ENCODE measurements around the gene STX8.

The STX8 gene

DNA sequence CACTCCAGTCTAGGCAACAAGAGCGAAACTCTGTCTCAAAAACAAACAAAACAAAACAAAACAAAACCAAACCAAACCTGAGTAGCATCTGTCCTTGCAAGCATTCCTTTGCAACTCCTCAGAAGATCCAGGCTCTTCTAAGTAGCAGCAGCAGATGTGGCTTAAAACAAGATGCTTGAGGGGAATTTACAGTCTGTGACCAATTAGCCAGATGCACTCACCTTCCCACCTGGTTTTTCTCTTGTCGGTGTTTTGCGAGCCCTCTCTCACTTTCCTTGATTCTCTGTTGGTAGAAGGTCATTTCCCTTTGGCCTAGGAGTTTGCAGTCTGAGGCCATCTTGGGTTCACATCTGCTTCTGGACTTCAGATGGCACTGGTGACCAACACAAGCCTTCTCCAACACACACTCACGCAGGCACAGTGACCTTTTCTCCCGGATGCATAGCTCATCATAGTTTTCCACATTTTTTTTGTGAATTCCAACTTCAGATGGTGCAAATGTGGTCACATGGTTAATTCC is 276.8 kb downstream of the STX8 start:
- Mint-ChIP-seq H3K9me3 (no peaks in the 10 kb centered on the region), H3K27ac (no peak overlapping the region), H3K27me3 (no peaks in the 10 kb centered on the region), H3K4me1 (ENCODE audit: low read depth) (peaks cover 6% of the 10 kb centered on the region), H3K36me3 (ENCODE audit: low read depth) (no peaks in the 10 kb centered on the region), H3K4me3 (no peak overlapping the region)
- no peak for DNase-seq

DNA sequence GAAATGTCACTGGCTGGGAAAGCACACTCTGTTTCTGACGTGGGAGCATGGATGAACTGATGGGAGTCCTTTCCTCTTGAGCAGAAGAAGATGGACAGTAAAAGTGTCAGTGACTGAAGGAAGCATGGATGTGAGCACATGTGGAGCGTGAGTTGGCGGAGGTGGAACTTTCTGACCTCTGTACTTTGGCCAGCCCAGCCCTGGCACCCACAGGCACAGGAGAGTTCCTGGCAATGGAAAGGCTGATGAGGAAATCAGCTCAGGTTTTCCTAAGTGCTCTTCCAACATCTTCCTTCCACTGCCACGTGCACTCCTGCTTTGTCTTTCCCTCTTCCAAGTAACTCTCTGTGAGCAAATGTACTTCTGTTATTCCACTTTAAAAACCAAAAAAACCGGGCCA is 277.5 kb downstream of the STX8 start:
- H3K4me3 Mint-ChIP-seq, result no peak overlapping the region
- no peak for DNase-seq
- peaks cover 6% of the 10 kb centered on the region for H3K4me1 Mint-ChIP-seq (ENCODE audit: low read depth)
- H3K36me3 Mint-ChIP-seq (ENCODE audit: low read depth), result no peaks in the 10 kb centered on the region
- no peak overlapping the region for H3K27ac Mint-ChIP-seq
- no peaks in the 10 kb centered on the region for H3K27me3 Mint-ChIP-seq
- H3K9me3 Mint-ChIP-seq, result no peaks in the 10 kb centered on the region

DNA sequence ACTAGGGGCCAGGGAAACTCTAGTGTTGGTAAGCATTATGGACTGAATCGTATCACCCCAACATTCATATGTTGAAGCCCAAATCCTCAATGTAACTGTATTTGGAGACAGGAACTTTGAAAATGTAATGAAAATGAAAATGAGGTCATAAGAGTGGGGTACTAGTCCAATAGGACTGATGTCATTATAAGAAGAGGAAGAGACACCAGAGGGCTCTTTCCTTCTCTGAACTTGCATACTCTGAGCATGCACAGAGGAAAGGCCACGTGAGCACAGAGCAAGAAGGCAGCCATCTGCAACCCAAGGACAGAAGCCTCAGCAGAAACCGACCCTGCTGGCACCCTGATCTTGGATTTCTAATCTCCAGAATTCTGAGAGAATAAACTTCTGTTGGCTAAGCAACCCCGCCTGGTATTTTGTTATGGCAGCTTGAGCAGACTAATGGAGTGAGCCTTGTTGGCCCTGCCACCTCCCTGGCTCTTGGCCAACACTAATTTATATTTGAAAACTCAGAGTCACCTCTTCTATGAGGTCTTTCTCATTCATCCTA is 280.9 kb downstream of the STX8 start:
- H3K9me3 Mint-ChIP-seq, result no peaks in the 10 kb centered on the region
- no peaks in the 10 kb centered on the region for H3K36me3 Mint-ChIP-seq (ENCODE audit: low read depth)
- H3K27me3 Mint-ChIP-seq, result no peaks in the 10 kb centered on the region
- no peak overlapping the region for H3K4me3 Mint-ChIP-seq
- no peak for DNase-seq
- peaks cover 34% of the 10 kb centered on the region for H3K4me1 Mint-ChIP-seq (ENCODE audit: low read depth)
- H3K27ac Mint-ChIP-seq, result no peak overlapping the region

DNA sequence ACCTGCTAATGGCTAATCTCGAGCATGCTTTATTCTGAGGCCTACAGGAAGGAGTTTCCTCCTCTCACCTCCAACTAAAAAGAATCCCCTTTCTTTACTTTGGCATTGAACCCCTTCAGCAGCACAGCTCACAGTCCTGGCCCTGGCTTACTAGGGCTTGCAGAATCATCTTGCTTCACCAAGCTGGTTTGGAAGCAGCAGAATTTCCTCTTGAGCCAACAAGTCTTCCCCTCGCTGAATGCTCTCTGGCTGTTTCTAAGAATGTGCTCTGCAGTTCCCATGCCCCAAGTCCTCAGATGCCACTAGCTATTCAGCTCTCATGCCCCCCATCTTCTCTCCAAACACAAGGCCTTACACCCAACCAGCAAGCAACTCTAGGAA is 283.1 kb downstream of the STX8 start:
- DNase-seq, result no peak
- Mint-ChIP-seq H3K27ac (no peak overlapping the region), H3K36me3 (ENCODE audit: low read depth) (no peaks in the 10 kb centered on the region), H3K4me1 (ENCODE audit: low read depth) (peaks cover 46% of the 10 kb centered on the region), H3K27me3 (no peaks in the 10 kb centered on the region), H3K9me3 (no peaks in the 10 kb centered on the region), H3K4me3 (no peak overlapping the region)

DNA sequence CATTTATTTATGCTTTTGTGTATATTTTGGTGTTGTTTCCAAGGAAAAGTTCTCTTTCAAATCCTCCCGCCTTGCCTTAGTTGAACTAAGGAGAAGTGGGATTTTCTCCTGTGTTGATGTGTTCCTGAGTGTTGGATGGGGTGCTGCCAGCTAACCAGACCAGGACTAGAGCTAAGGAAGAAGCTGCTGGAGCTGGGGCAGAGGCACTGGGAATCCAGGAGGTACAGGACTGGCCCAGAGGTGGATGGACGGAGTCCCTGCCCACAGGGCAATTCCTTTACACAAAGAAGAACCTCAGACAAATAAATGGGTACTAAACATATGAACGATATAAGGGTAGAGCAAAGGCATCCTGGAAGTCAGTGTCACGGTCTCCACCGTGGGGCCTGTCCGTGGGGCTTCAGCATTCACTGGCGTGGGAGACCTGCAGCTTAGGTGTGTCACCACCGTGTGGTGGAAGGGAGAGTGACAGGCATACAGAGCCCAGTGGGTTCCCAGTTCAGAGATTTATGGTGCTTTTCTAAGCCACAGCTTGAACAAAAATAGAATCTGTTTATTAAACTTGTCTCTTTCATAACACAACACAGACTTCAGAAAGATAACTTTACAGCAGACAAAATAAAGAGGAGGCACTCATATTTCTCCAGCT is 283.6 kb downstream of the STX8 start:
- no peaks in the 10 kb centered on the region for H3K36me3 Mint-ChIP-seq (ENCODE audit: low read depth)
- H3K4me3 Mint-ChIP-seq, result no peak overlapping the region
- peak overlapping the region; percentile 66 for H3K27ac Mint-ChIP-seq
- H3K4me1 Mint-ChIP-seq (ENCODE audit: low read depth), result peaks cover 49% of the 10 kb centered on the region
- no peaks in the 10 kb centered on the region for H3K9me3 Mint-ChIP-seq
- H3K27me3 Mint-ChIP-seq, result no peaks in the 10 kb centered on the region
- DNase-seq, result peak; percentile 65

DNA sequence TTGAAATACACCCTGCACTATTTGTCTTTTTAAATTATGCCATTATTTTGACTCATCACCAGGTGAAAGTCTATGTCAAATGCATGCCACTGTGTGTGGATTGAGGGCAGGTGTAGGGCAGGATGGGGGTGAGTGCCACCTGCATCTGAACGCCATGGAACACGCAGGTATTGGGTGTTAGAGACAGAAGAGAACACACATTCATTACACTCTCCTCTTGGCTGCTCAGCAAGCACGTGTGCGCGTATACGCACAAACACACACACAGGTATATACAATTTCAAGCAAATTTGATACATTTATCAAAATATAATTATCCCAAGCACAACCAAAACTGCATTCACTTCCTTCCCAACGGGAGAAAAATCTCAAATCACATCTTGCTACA is 285.4 kb downstream of the STX8 start:
- Mint-ChIP-seq H3K27me3 (no peaks in the 10 kb centered on the region), H3K27ac (peak overlapping the region; percentile 91), H3K4me1 (ENCODE audit: low read depth) (peaks cover 65% of the 10 kb centered on the region), H3K9me3 (no peaks in the 10 kb centered on the region), H3K36me3 (ENCODE audit: low read depth) (no peaks in the 10 kb centered on the region), H3K4me3 (peak overlapping the region; percentile 44)
- peak; percentile 55 for DNase-seq

DNA sequence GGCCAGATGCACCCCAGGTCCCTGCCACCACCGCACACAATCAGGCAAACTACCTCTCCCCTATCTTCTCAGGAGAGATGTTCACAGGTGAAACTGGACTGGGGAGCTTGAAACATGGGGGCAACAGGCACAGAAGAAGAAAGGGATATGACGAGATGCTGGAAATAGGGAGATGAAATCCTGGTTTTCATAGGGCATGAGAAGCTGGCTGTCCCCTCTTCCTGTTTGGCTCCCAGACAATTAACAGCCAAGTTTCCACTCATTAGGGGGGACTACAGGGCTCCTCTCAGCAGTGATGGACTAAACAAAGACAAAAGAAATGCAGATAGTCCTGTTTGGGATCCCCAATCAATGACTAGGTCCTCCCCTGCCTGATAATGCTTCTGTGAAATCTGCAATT is 288.3 kb downstream of the STX8 start:
- Mint-ChIP-seq H3K27ac (no peak overlapping the region), H3K4me1 (ENCODE audit: low read depth) (peaks cover 58% of the 10 kb centered on the region), H3K4me3 (no peak overlapping the region), H3K27me3 (no peaks in the 10 kb centered on the region), H3K36me3 (ENCODE audit: low read depth) (peaks cover 2% of the 10 kb centered on the region), H3K9me3 (no peaks in the 10 kb centered on the region)
- no peak for DNase-seq

DNA sequence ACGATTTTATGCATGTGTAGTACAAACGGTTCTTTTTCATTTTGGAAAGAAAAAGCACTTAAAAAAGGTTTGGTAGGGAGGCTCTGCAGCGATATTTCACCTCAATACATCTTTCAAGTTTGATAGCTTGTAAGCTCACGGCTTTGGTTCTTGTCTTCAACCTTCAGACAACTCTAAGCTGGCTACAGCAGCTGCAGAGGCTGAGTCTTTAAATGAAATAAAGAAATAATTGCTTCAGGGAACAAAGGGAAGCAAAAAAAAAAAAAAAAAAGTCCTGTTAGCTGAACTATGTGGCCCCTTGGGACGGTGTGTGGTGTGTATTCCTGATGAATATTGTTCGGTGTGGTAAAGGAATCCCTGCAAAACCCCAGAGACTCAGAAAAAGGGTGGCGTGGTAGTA is 289.2 kb downstream of the STX8 start:
- DNase-seq, result no peak
- H3K9me3 Mint-ChIP-seq, result no peaks in the 10 kb centered on the region
- H3K27me3 Mint-ChIP-seq, result no peaks in the 10 kb centered on the region
- H3K4me1 Mint-ChIP-seq (ENCODE audit: low read depth), result peaks cover 52% of the 10 kb centered on the region
- no peak overlapping the region for H3K4me3 Mint-ChIP-seq
- H3K27ac Mint-ChIP-seq, result peak overlapping the region; percentile 4
- H3K36me3 Mint-ChIP-seq (ENCODE audit: low read depth), result peaks cover 2% of the 10 kb centered on the region

DNA sequence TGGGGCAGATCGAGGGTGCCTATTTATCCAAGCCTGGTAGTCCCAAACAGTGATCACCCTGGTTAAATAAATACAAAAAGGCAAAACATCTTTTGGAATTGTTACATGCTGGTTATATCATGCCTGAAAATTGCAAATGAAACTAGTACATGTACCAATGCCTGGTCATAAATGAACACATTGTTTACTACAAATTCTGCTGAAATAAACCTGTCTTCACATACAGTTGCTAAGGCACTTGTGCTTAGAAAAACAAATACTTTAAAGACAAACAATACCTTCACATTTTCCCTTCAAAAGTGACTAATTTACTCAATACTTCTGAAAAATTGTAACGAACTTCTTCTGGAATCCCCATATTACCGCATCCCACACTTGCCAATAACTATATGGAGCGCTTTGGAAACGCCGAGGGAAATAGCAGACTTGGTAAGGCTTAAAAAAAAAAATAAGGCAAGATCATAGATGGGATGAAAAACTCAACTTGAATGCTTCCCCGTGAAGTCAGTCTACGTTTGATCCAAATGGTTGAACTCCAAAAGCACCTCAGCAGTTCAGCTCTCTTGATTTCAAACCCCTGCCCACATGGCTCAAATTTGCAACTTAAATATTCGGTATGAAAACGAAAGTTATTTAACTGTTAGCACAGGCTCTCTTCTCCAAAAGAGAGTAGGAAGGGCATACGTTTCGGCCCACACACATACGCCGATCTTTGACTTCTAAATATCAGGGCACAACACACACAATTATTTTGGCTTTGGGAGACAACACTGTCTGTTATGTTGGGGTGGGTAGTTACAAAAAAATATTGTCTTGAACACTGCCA is 289.8 kb downstream of the STX8 start:
- H3K27ac Mint-ChIP-seq, result no peak overlapping the region
- H3K4me3 Mint-ChIP-seq, result no peak overlapping the region
- DNase-seq, result no peak
- peaks cover 2% of the 10 kb centered on the region for H3K36me3 Mint-ChIP-seq (ENCODE audit: low read depth)
- H3K27me3 Mint-ChIP-seq, result no peaks in the 10 kb centered on the region
- H3K4me1 Mint-ChIP-seq (ENCODE audit: low read depth), result peaks cover 47% of the 10 kb centered on the region
- H3K9me3 Mint-ChIP-seq, result no peaks in the 10 kb centered on the region

DNA sequence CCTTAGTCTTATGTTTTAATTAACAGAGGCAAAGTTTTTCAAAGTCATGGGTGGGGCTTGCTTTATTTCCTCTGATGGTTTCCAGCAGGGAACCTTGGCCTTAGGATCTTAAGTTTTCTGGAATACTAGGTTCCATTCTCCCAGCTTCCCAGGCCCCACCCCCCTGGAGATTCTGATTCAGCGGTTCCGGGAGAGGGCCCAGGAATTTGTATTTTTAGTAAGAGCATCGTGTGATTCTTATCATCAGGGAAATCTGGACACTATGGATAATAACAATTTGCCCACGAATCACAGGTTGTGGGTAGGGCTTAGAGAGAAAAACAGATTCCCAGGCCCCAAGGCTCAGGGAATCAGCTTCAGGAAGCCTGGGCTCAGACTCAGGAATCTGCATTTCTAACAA is 290.7 kb downstream of the STX8 start:
- Mint-ChIP-seq H3K9me3 (no peaks in the 10 kb centered on the region), H3K27me3 (no peaks in the 10 kb centered on the region), H3K36me3 (ENCODE audit: low read depth) (peaks cover 2% of the 10 kb centered on the region), H3K4me3 (no peak overlapping the region), H3K4me1 (ENCODE audit: low read depth) (peaks cover 37% of the 10 kb centered on the region), H3K27ac (no peak overlapping the region)
- no peak for DNase-seq

DNA sequence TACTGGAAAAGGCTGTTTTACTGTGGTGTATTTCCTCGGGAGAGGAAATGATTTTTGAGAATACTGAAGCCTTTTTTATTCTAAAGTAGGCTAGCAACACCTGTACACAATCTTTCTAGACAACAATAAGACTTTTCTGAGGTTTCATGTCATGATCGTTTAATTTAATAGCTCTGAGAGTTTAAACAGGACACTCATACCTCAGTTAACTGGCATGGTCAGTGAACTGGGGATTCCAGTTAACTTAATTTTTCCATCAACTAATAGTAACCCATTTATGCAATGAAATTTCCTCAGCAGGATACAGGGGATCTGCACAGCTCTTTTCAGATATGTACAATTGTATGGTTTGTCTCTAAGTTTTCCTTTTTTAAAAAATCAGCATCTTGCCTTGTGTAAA is 291.7 kb downstream of the STX8 start:
- DNase-seq, result no peak
- no peak overlapping the region for H3K27ac Mint-ChIP-seq
- H3K27me3 Mint-ChIP-seq, result no peaks in the 10 kb centered on the region
- H3K36me3 Mint-ChIP-seq (ENCODE audit: low read depth), result peaks cover 2% of the 10 kb centered on the region
- peaks cover 27% of the 10 kb centered on the region for H3K4me1 Mint-ChIP-seq (ENCODE audit: low read depth)
- no peaks in the 10 kb centered on the region for H3K9me3 Mint-ChIP-seq
- no peak overlapping the region for H3K4me3 Mint-ChIP-seq

DNA sequence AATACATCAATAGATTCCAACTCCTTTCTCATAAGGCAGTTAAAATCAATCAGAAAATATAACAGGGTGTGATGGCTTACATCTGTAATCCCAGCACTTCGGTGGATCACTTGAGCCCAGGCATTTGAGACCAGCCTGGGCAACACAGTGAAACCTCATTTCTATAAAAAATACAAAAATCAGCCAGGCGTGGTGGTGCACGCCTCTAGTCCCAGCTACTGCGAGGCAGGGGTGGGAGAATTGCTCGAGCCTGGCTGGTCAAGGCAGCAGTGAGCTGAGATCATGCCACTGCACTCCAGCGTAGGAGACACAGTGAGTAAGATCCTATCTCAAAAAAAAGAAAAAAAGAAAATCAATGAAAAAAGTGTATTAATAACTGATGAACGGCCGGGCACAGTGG is 295.7 kb downstream of the STX8 start:
- H3K9me3 Mint-ChIP-seq, result no peaks in the 10 kb centered on the region
- no peaks in the 10 kb centered on the region for H3K27me3 Mint-ChIP-seq
- H3K27ac Mint-ChIP-seq, result no peak overlapping the region
- H3K4me3 Mint-ChIP-seq, result no peak overlapping the region
- no peak for DNase-seq
- peaks cover 2% of the 10 kb centered on the region for H3K36me3 Mint-ChIP-seq (ENCODE audit: low read depth)
- peaks cover 11% of the 10 kb centered on the region for H3K4me1 Mint-ChIP-seq (ENCODE audit: low read depth)

DNA sequence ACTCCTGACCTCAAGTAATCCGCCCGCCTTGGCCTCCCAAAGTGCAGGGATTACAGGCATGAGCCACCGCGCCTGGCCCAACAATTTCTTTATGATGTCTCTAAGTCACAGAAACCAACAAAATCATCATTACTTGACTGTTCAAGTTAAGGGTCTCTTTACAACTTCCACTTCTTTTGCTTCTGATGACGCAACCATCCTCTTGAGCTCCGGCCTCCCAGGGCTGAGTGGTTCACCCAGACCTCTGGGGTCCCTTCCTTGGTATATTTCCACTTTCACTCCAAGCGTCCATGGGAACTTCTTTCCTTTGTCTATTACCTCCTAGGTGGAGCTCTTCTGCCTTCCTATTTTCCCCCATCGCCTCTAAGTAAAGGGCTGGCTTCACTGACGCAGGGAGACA is 300.6 kb downstream of the STX8 start:
- no peaks in the 10 kb centered on the region for H3K9me3 Mint-ChIP-seq
- no peak overlapping the region for H3K4me3 Mint-ChIP-seq
- H3K27me3 Mint-ChIP-seq, result no peaks in the 10 kb centered on the region
- H3K4me1 Mint-ChIP-seq (ENCODE audit: low read depth), result peaks cover 35% of the 10 kb centered on the region
- H3K27ac Mint-ChIP-seq, result peak overlapping the region; percentile 84
- peaks cover 2% of the 10 kb centered on the region for H3K36me3 Mint-ChIP-seq (ENCODE audit: low read depth)
- no peak for DNase-seq

DNA sequence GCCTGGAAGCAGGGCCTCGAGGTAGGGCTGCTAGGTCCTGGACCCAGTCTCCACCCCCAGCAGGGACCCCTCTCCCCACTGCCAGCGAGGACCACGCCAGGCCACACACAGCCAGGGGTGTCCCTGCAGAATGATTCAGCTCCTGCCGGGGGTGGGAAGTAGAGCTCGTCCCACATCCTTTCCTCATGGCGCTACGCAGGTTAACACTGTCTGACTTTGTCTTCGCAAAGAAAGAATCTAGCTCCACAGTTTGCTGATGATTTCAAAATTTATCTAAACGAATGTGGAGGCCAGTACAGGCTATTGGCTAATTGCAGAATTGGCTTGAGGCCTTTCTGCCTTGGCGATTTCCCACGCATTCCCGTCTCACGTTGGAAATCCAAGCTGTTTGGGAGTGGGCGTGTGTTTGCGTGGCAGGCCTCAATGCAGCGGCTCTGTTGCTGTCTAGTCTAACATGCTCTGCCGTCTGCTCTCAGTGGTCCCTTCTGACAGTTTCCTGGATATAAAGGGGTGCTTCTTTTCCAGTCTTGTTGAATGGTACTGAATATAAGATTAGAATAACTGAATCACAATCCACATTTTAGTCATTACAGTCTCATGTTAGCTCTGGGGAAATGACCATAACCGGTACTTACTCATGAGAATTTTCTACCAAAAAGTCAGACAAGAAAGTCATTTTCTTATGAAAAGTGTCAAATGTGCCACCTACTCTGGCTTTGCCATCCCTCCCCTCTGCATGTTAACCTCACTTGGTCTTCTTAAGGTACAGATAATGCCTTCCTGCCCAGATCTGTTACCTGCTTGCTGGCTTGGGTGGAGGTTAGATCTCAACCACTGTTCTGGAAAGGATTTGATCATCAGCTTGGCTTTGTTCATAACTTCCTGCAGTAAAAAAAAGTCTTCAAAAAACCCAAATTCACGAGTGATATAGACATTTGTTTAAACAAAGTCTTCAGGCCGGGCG is 301.9 kb downstream of the STX8 start:
- Mint-ChIP-seq H3K36me3 (ENCODE audit: low read depth) (peaks cover 8% of the 10 kb centered on the region), H3K4me1 (ENCODE audit: low read depth) (peaks cover 35% of the 10 kb centered on the region), H3K9me3 (no peaks in the 10 kb centered on the region), H3K27me3 (no peaks in the 10 kb centered on the region), H3K4me3 (peak overlapping the region; percentile 60), H3K27ac (peak overlapping the region; percentile 98)
- DNase-seq, result peak; percentile 57

Data from activated T-cell treated with anti-CD3 and anti-CD28 coated beads, Interleukin-2, amount 50 U/mL, for 24 hours (primary cell).